Measurements from ENCODE around the gene DSG1.

DNA sequence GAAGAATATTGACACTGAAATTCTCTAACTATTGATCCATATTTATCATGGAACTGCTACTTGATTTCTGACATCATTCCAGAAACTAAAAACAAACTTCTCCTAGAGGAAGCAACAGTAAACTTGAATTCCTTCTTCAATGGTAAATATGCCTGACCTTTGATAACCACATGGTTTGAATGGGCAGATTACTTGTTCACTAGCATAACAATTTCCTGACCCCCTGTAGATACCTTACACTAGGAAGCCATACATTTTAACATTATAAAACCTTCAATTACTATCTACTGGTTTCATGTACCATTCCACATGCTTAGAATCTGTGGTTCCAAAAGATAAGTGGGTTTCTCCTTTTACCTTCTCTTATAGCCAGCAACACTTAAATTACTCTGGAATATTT lies 36.5 kb upstream of the DSG1 start:
- TF ChIP-seq, protein P1, sequence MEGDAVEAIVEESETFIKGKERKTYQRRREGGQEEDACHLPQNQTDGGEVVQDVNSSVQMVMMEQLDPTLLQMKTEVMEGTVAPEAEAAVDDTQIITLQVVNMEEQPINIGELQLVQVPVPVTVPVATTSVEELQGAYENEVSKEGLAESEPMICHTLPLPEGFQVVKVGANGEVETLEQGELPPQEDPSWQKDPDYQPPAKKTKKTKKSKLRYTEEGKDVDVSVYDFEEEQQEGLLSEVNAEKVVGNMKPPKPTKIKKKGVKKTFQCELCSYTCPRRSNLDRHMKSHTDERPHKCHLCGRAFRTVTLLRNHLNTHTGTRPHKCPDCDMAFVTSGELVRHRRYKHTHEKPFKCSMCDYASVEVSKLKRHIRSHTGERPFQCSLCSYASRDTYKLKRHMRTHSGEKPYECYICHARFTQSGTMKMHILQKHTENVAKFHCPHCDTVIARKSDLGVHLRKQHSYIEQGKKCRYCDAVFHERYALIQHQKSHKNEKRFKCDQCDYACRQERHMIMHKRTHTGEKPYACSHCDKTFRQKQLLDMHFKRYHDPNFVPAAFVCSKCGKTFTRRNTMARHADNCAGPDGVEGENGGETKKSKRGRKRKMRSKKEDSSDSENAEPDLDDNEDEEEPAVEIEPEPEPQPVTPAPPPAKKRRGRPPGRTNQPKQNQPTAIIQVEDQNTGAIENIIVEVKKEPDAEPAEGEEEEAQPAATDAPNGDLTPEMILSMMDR (IDR thresholded peaks at IDR 0.05), result no peak
- no peak for TF ChIP-seq POLR2AphosphoS5 (IDR thresholded peaks at IDR 0.05)
- TF ChIP-seq EP300 (IDR thresholded peaks at IDR 0.05), result no peak
